ENCODE measurements around the gene TDRD10.

TDRD10 gene, protein sequence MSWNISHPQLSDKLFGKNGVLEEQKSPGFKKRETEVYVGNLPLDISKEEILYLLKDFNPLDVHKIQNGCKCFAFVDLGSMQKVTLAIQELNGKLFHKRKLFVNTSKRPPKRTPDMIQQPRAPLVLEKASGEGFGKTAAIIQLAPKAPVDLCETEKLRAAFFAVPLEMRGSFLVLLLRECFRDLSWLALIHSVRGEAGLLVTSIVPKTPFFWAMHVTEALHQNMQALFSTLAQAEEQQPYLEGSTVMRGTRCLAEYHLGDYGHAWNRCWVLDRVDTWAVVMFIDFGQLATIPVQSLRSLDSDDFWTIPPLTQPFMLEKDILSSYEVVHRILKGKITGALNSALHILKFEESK

DNA sequence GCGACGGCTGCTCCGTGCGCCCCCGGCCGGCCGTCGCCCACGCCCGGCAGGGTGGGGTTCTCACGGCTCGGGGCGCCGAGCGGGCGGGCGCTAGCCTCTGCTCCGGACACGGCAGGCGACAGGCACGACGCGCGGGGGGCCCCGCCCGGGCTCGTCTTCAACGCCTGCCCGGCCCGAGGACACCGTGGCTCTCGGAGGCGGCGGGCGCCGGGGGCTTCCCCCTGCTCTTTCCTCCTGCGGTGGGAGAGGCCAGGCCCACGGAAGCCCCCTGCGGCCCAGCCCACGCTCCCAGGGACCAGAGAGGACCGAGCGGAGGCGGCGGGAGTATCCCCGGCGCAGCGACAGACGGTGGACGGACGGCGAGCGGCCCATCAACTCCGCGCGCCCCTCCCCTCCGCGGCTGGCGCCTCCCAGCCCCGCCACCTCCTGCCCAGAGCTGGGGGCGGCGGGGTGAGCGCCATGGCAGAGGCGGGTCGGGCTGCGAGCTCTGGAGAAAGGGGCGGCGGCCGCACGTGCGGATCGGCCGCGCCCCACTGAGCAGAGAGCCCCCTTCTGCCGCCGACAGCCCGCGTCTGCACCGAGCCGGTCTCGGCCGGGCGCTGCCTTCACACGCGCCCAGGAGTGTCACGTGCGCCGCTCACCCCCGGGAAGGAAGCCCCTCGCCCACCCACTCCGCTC is at the start of gene TDRD10, which contains the start of gene SHE:
TSS of gene TDRD10 (plus strand) at position 154 of the 678 bp plus-strand sequence. CDS start 4,685 bp downstream, outside the sequence.
TSS of gene SHE (minus strand) at position 347 of the 678 bp plus-strand sequence. CDS start 386 bp downstream, outside the sequence.
- no peak for TF ChIP-seq POLR2A (IDR thresholded peaks at IDR 0.05; ENCODE audit: low read depth, low read length)
- DNase-seq (ENCODE audit: insufficient read length, low spot score) (no peak), FAIRE-seq (no peak)

DNA sequence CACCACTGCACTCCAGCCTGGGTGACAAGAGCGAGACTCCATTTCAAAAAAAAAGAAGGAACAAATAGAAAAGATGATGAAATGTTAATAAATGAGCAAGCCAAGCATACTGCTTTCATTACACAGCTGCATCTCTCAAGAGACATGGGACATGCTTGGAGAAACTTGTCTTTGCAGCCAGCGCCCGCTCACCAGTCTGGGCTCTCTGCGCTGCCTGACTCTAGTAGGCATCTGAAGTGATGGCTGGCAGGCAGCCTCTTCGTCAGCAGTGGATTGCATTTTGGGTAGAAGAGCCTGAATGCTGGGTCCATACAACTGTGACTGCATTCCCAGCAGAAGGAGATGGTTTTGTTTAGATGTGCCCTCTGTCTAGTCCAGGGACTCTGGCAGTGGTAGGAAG is 48.9 kb upstream of the TDRD10 start:
- TF ChIP-seq POLR2A (IDR thresholded peaks at IDR 0.05; ENCODE audit: low read depth, low read length), result no peak
- DNase-seq (ENCODE audit: insufficient read length, low spot score), result no peak
- no peak for FAIRE-seq

DNA sequence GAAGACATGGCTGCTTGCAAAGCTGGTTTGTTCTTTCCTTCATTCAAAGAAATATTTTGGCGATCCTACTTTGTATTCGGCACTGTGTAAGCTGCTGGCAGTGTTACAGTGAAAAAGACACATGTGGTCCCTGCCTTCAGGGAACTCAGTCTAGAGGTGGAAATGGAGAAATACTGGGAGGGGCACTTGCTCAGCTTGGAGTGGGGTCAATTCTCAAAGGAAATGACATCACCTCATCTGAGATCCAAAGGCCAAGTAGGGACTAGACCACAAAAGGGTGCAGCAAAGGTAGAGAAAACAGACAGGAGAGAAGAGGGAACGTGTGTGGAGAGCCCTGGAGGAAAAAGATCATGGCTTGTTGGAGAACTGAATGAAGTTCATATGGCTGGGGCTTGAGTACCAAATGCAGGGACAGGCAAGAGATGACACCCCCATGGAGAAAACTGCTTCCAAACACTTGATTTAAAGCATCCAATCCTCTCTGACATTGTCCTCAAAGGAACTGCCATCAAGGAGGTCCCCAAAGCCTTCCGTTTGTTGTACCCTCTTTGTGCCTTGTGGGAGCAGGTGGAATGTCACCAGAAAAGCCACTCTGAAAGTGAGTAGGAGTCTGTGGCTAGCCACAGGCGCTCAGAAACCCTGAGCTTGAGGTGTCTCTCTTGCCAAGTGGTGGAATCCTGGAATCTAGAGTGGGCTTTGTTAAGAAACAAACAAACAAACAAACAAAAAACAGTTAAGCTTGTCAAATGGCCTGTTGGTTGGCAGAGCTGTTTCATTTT is 48.3 kb upstream of the TDRD10 start:
- no peak for FAIRE-seq
- no peak for TF ChIP-seq POLR2A (IDR thresholded peaks at IDR 0.05; ENCODE audit: low read depth, low read length)

DNA sequence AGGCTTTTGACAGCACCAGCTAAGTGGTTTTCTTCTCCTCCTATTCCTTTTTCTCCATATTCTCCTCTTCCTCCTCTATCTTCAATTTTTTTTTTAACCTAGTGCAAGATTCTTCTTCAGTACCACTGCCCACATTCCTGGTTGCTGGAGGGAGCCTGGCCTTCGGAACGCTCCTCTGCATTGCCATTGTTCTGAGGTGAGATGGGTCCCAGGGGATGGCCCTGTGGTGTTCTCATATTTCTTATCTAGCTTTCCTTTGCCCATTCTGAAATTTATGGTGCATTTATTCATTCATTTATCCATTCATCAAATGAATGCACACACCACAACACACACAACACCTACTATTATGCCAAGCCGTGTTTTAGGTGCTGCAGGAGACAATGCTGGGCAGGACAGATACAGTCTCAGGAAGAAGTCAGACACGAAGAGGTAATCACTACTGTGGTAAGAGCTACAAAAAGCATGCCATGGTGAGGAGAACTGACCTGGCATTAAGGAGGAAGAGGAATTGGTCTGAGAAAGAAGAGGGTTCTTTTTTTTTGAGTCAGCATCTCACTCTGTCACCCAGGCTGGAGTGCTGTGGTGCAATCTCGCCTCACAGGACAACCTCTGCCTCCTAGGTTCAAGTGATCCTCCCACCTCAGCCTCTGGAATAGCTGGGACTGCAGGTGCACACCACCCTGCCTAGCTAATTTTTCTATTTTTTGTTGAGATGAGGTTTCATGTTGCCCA is 47.5 kb upstream of the TDRD10 start:
- no peak for TF ChIP-seq POLR2A (IDR thresholded peaks at IDR 0.05; ENCODE audit: low read depth, low read length)
- DNase-seq (ENCODE audit: insufficient read length, low spot score), result no peak
- FAIRE-seq, result no peak

More for the DNA sequence above, 48.3 kb upstream of the TDRD10 start:
- no peak for DNase-seq (ENCODE audit: insufficient read length, low spot score)

DNA sequence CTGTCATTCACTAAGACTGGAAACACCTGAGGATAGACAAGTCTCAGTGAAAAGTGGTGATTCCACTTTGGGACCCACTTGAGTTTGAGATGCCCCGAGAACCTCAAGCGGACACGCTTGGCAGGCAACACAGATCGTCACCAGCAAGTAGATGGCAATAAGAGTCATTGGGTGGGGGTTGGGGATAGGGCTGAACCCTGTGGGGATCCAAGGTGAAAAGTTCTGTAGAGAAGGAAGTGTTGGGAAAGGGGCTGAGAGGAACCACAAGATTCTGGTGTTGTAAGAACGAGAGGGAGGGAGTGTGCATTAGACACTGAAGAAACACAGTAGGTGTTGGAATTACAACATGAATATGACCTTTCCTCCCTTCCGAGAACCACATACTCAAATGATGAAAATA is 45.4 kb upstream of the TDRD10 start:
- FAIRE-seq (no peak), DNase-seq (ENCODE audit: insufficient read length, low spot score) (no peak)
- no peak for TF ChIP-seq POLR2A (IDR thresholded peaks at IDR 0.05; ENCODE audit: low read depth, low read length)

DNA sequence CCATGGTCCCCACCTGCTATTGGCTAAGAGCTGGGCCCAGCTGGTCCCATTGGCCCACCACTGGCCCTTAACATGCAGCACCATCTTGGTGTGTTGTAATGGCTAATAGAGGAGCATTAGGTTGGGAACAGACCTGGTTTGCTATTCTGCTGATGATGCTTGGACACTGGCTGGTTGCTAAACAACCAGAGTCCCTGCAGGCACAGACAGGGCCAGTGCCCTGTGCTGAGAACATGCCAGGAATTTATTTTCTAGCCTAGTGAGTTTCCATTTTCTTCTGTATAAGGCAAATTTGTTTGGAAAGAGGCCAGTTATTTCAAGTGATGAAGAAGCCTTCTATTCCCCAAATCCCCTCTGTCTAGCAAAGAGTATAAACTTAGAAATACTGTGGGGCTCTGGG is 42.9 kb upstream of the TDRD10 start:
- no peak for DNase-seq (ENCODE audit: insufficient read length, low spot score)
- FAIRE-seq, result no peak
- no peak for TF ChIP-seq POLR2A (IDR thresholded peaks at IDR 0.05; ENCODE audit: low read depth, low read length)

DNA sequence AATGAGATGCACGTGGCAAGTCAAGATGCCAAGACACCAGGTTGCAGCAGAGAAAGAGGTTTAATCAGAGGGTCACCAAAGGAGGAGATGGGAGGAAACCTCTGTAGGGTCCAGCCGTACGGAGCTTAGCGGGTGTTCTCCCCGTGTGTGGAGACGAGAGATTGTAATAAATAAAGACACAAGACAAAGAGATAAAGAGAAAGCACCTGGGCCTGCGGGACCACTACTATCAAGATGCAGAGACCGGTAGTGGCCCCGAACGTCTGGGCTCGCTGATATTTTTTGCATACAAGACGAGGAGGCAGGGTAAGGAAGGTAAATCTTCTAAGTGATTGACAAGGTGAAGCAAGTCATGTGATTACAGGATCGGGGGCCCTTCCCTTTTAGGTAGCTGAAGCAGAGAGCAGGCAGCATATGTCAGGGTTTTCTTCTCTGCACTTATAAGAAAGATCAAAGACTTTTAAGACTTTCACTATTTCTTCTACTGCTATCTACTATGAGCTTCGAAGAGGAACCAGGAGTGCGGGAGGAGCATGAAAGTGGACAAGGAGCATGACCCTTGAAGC is 41.2 kb upstream of the TDRD10 start:
- no peak for TF ChIP-seq POLR2A (IDR thresholded peaks at IDR 0.05; ENCODE audit: low read depth, low read length)
- DNase-seq (ENCODE audit: insufficient read length, low spot score) (no peak), FAIRE-seq (no peak)

DNA sequence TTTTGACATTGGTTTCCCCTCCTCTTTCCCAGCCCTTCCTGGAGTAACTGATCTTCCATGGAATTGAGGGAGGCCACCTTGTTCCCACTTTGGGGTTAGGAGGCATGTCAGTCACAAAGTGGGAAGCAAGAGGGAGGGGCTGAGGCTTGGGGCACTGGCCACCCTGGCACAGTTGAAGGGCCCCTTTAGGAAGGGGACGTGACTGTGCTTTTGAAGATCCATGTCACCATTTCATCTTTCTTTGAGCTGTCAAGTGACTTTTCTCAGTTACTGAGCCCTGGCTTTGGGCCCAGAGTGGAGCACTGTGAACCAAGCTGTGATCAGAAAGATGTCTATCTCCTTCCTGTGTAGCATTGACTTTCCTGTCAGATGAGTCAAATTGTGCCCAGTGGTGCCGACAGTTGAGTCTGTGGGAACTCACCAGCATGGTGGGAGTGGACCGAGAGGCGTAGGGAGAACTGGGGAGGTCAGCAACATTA is 38.5 kb upstream of the TDRD10 start:
- DNase-seq (ENCODE audit: insufficient read length, low spot score) (peak; percentile 38), FAIRE-seq (no peak)

DNA sequence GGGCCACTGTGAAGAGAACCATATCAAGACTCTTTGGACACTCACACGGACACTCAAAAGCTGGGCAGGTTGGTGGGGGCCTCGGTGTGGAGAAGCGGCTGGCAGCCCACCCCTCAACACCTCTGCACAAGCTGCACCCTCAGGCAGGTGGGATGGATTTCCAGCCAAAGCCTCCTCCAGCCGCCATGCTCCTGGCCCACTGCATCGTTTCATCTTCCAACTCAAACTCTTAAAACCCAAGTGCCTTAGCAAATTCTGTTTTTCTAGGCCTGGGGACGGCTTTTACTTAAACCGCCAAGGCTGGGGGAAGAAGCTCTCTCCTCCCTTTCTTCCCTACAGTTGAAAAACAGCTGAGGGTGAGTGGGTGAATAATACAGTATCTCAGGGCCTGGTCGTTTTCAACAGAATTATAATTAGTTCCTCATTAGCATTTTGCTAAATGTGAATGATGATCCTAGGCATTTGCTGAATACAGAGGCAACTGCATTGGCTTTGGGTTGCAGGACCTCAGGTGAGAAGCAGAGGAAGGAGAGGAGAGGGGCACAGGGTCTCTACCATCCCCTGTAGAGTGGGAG is 36.3 kb upstream of the TDRD10 start:
- no peak for DNase-seq (ENCODE audit: insufficient read length, low spot score)
- FAIRE-seq, result no peak
- TF ChIP-seq POLR2A (IDR thresholded peaks at IDR 0.05; ENCODE audit: low read depth, low read length), result no peak

More for the DNA sequence above, 38.5 kb upstream of the TDRD10 start:
- no peak for TF ChIP-seq POLR2A (IDR thresholded peaks at IDR 0.05; ENCODE audit: low read depth, low read length)

DNA sequence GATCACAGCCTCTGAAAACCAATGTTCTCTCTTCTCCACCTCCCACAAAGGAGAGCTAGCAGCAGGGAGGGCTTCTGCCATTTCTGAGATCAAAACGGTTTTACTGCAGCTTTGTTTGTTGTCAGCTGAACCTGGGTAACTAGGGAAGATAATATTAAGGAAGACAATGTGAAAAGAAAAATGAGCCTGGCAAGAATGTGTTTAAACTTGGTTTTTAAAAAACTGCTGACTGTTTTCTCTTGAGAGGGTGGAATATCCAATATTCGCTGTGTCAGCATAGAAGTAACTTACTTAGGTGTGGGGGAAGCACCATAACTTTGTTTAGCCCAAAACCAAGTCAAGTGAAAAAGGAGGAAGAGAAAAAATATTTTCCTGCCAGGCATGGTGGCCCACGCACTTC is 35.8 kb upstream of the TDRD10 start:
- DNase-seq (ENCODE audit: insufficient read length, low spot score) (no peak), FAIRE-seq (no peak)
- no peak for TF ChIP-seq POLR2A (IDR thresholded peaks at IDR 0.05; ENCODE audit: low read depth, low read length)

DNA sequence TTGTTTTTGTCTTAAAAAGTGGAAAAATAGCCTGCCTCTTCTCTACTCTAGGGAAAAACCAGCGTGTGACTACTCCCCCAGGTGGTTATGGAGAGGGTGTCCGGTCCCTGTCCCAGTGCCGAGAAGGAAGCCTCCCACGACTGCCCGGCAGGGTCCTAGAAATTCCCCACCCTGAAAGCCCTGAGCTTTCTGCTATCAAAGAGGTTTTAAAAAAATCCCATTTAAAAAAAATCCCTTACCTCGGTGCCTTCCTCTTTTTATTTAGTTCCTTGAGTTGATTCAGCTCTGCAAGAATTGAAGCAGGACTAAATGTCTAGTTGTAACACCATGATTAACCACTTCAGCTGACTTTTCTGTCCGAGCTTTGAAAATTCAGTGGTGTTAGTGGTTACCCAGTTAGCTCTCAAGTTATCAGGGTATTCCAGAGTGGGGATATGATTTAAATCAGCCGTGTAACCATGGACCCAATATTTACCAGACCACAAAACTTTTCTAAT is 35.0 kb upstream of the TDRD10 start:
- FAIRE-seq (no peak), DNase-seq (ENCODE audit: insufficient read length, low spot score) (no peak)
- TF ChIP-seq POLR2A (IDR thresholded peaks at IDR 0.05; ENCODE audit: low read depth, low read length), result no peak

DNA sequence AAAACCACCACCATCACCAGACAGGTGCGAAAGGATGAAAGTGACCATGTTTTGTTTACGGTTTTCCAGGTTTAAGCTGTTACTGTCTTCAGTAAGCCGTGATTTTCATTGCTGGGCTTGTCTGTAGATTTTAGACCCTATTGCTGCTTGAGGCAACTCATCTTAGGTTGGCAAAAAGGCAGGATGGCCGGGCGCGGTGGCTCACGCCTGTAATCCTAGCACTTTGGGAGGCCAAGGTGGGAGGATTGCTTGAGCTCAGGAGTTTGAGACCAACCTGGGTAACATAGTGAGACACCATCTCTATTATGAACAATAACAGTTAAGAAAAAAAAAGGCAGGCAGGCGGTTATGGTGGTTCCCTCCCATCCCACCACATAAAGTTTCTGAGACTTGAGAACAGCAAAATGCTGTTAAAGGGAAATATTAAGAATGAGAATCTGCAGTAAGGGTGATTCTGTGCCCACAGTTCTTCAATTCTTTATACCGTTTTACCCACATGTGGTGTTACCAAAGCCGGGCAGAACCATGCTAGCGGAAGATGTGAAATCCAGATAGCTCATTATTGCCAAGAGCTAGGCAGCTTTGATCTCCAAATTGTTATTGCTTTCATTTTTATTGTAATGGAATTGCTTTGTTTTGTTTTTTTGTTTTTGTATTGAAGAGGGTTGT is 34.5 kb upstream of the TDRD10 start:
- no peak for TF ChIP-seq POLR2A (IDR thresholded peaks at IDR 0.05; ENCODE audit: low read depth, low read length)
- FAIRE-seq (no peak), DNase-seq (ENCODE audit: insufficient read length, low spot score) (no peak)

Measured in H54 (cell line).